ENCODE measurements around the gene OBSCN.

DNA sequence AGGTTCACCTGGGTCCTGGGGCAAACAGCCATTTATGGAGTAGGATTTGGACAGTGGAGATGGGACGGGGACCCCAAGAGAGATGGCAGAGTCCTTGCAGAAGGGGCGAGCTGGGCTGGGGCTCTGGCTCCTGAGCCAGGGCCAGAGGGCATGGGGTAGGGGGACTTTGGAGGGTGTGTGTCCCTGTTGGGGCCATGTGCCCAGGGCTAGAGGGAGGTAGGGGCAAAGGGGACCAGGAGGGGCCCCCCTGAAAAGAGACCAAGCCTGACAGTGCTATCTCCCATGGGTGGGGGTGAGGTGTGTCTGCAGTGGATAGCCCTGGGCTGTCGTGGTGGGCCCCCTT is 106.4 kb downstream of the OBSCN start:
- TF ChIP-seq, protein P1, sequence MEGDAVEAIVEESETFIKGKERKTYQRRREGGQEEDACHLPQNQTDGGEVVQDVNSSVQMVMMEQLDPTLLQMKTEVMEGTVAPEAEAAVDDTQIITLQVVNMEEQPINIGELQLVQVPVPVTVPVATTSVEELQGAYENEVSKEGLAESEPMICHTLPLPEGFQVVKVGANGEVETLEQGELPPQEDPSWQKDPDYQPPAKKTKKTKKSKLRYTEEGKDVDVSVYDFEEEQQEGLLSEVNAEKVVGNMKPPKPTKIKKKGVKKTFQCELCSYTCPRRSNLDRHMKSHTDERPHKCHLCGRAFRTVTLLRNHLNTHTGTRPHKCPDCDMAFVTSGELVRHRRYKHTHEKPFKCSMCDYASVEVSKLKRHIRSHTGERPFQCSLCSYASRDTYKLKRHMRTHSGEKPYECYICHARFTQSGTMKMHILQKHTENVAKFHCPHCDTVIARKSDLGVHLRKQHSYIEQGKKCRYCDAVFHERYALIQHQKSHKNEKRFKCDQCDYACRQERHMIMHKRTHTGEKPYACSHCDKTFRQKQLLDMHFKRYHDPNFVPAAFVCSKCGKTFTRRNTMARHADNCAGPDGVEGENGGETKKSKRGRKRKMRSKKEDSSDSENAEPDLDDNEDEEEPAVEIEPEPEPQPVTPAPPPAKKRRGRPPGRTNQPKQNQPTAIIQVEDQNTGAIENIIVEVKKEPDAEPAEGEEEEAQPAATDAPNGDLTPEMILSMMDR (IDR thresholded peaks at IDR 0.05; ENCODE audit: insufficient read depth, low read depth, low read length), result no peak
- no peak for TF ChIP-seq EZH2 (IDR thresholded peaks at IDR 0.05; ENCODE audit: insufficient read depth, low read length)
